ENCODE data around the gene RHPN2.
A peak's percentile ranks its signal among the peaks of the same experiment; 100 is the strongest.

DNA sequence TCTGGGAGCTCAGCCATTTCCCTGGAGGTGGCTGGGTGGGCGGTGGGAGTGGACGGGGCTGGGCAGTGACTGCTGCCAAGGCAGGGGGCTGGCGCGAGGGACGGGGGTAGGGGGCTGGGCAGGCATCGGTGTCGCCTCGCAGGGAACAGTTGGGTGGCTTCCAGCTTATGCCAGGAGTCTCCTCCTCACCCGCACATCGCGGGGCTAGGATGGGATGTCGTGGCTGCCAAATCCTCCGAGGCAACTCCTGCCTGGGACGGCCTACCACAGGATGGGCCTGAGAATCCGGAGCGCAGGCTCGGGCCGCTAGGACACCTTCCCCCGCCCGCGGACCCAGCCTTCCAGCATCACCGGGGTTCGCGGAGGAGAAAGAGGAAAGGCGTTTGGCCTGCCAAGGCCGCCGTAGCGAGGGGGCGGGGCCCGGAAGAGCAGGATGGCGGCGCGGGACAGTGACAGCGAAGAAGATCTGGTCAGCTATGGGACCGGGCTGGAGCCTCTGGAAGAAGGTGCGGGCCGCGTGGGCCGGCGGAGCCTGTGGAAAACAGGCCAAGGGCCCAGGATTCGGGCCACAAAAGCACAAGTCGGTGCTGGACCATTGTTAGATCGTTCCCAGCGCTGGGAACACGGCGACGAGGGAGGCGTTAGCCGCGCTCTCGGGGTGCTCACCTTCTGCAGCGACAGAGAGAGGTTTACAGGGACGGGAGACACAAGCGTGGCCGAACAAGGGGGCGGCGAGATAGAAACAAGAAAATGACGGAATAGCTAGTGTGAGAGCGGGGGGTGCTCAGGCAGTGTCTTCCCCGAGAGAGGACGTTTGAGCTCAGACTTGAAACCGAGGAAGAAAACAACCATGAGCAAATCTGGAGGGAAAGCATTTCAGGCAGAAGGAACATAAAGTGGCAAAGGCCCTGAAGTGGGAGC is 16.3 kb upstream of the RHPN2 start, which contains the start of gene GPATCH1:
- TF ChIP-seq CTCF (IDR thresholded peaks at IDR 0.05; ENCODE audit: insufficient read depth, low read length) (no peak), POLR2AphosphoS5 (IDR thresholded peaks at IDR 0.05; ENCODE audit: low read depth) (peak; percentile 90)
